Measurements from ENCODE around the gene RELN. TPM values are rescaled to one million over a fixed set of nuclear protein-coding genes. Genes with fewer than 3 reads are reported as not detected.
"Not testable (repeated sequence)": the region's sequence is repeated elsewhere in the genome, so short reads cannot be mapped to it uniquely, and the experiment has no call there.

Gene RELN
- total and polyA plus RNA-seq, 2 donors from 2014 or later = 0.95 to 5.4 TPM

- intact Hi-C loops (cut with DNase I) = no loop called here
- no peaks in the 10 kb centered on the region for H3K4me1 ChIP-seq (ENCODE audit: control insufficient read depth in 2 of 3, insufficient read depth in 2 of 3, low read depth in 1 of 3, low read length in 3 of 3)
- no peaks in the 10 kb centered on the region for H3K9me3 ChIP-seq (ENCODE audit: control insufficient read depth in 2 of 3, insufficient read depth in 1 of 3, low read length in 3 of 3)
These were observed 75.1 kb downstream of the RELN start for GRCh38 chr7:103914147-103914899.

GRCh38 chr7:103912891-103913605, 76.4 kb downstream of the RELN start:
- Histone ChIP-seq H3K36me3 (ENCODE audit: control insufficient read depth in 2 of 3, insufficient read depth in 3 of 3, low read length in 3 of 3) (no peaks in the 10 kb centered on the region), H3K27ac (ENCODE audit: low read depth in 2 of 2, low read length in 2 of 2) (no peak overlapping the region), H3K9ac (ENCODE audit: low read length in 3 of 3) (no peak overlapping the region), H3K9me3 (ENCODE audit: control insufficient read depth in 2 of 3, insufficient read depth in 1 of 3, low read length in 3 of 3) (no peaks in the 10 kb centered on the region), H3K4me1 (ENCODE audit: control insufficient read depth in 2 of 3, insufficient read depth in 2 of 3, low read depth in 1 of 3, low read length in 3 of 3) (no peaks in the 10 kb centered on the region), H3K27me3 (ENCODE audit: control insufficient read depth, insufficient read depth, low read length) (no peaks in the 10 kb centered on the region), H3K4me3 (ENCODE audit: low read length in 3 of 3) (no peak overlapping the region)
- TF ChIP-seq CTCF (IDR thresholded peaks at IDR 0.05; ENCODE audit: borderline replicate concordance, extremely low read depth, insufficient read depth) = no peak
- DNase-seq (peak in 1 of 5 donors; percentile 3), FAIRE-seq (no peak)
- intact Hi-C loops (cut with DNase I) = no loop called here

More at GRCh38 chr7:103914147-103914899, 75.1 kb downstream of the RELN start:
- Histone ChIP-seq H3K4me3 (ENCODE audit: low read length in 3 of 3) (no peak overlapping the region), H3K27me3 (ENCODE audit: control insufficient read depth, insufficient read depth, low read length) (no peaks in the 10 kb centered on the region), H3K9ac (ENCODE audit: low read length in 3 of 3) (no peak overlapping the region), H3K27ac (ENCODE audit: low read depth in 2 of 2, low read length in 2 of 2) (no peak overlapping the region), H3K36me3 (ENCODE audit: control insufficient read depth in 2 of 3, insufficient read depth in 3 of 3, low read length in 3 of 3) (no peaks in the 10 kb centered on the region)
- TF ChIP-seq CTCF (IDR thresholded peaks at IDR 0.05; ENCODE audit: borderline replicate concordance, extremely low read depth, insufficient read depth) = no peak
- no peak for DNase-seq
- no peak for FAIRE-seq

GRCh38 chr7:103911015-103911414, 78.4 kb downstream of the RELN start:
- H3K27me3 ChIP-seq (ENCODE audit: control insufficient read depth, insufficient read depth, low read length); H3K9me3 ChIP-seq (ENCODE audit: control insufficient read depth in 2 of 3, insufficient read depth in 1 of 3, low read length in 3 of 3); H3K27ac ChIP-seq (ENCODE audit: low read depth in 2 of 2, low read length in 2 of 2); H3K4me1 ChIP-seq (ENCODE audit: control insufficient read depth in 2 of 3, insufficient read depth in 2 of 3, low read depth in 1 of 3, low read length in 3 of 3); FAIRE-seq; DNase-seq; H3K36me3 ChIP-seq (ENCODE audit: control insufficient read depth in 2 of 3, insufficient read depth in 3 of 3, low read length in 3 of 3); intact Hi-C loops (cut with DNase I); H3K9ac ChIP-seq (ENCODE audit: low read length in 3 of 3); H3K4me3 ChIP-seq (ENCODE audit: low read length in 3 of 3): not testable (repeated sequence)

GRCh38 chr7:103905997-103906396, 83.5 kb downstream of the RELN start:
- H3K9ac ChIP-seq (ENCODE audit: low read length in 3 of 3) = no peak overlapping the region
- H3K27ac ChIP-seq (ENCODE audit: low read depth in 2 of 2, low read length in 2 of 2) = no peak overlapping the region
- TF ChIP-seq CTCF (IDR thresholded peaks at IDR 0.05; ENCODE audit: borderline replicate concordance, extremely low read depth, insufficient read depth) = no peak
- no peaks in the 10 kb centered on the region for H3K9me3 ChIP-seq (ENCODE audit: control insufficient read depth in 2 of 3, insufficient read depth in 1 of 3, low read length in 3 of 3)
- H3K4me3 ChIP-seq (ENCODE audit: low read length in 3 of 3) = no peak overlapping the region
- no peaks in the 10 kb centered on the region for H3K27me3 ChIP-seq (ENCODE audit: control insufficient read depth, insufficient read depth, low read length)
- intact Hi-C loops (cut with DNase I) = no loop called here
- H3K4me1 ChIP-seq (ENCODE audit: control insufficient read depth in 2 of 3, insufficient read depth in 2 of 3, low read depth in 1 of 3, low read length in 3 of 3) = no peaks in the 10 kb centered on the region
- FAIRE-seq (no peak), DNase-seq (peak in 1 of 5 donors; percentile 4)
- H3K36me3 ChIP-seq (ENCODE audit: control insufficient read depth in 2 of 3, insufficient read depth in 3 of 3, low read length in 3 of 3) = no peaks in the 10 kb centered on the region
